Spleen (tissue), 11 donors: ENCODE data around the gene PNMA8C. TPM values are rescaled to one million over a fixed set of nuclear protein-coding genes. Genes with fewer than 3 reads are reported as not detected.
A peak's percentile ranks its signal among the peaks of the same experiment; 100 is the strongest.

Experiments
- DNase-seq: peaks from one replicate; pipeline ENCODE4 v3.0.0-alpha.2; 2020
- H3K27ac ChIP-seq, 8 donors: fragments of 200-600 bp; sonication (generic) in 7 of 8; 1 replicate in 4 of 8; 2 replicates in 4 of 8; pipeline versions ENCODE4 v1.5.0 to v1.8.0; 2016 to 2021; ENCODE audit warnings: inconsistent platforms in 4 of 8, mild to moderate bottlenecking in 4 of 8, moderate library complexity in 1 of 8
- H3K27me3 ChIP-seq, 7 donors: fragments of 200-600 bp; sonication (generic) in 6 of 7; replicated peaks in 1 of 7; 1 replicate in 4 of 7; 2 replicates in 3 of 7; pipeline versions ENCODE4 v1.5.0 to v1.8.0; 2016 to 2021; ENCODE audit warnings: inconsistent platforms in 3 of 7, mild to moderate bottlenecking in 1 of 7
- H3K36me3 ChIP-seq, 6 donors: fragments of 200-600 bp; sonication (generic) in 5 of 6; 1 replicate in 4 of 6; 2 replicates in 2 of 6; pipeline versions ENCODE4 v1.5.0 to v1.8.0; 2016 to 2021; ENCODE audit warnings: inconsistent platforms in 2 of 6
- H3K4me1 ChIP-seq, 6 donors: fragments of 200-600 bp; sonication (generic) in 5 of 6; 1 replicate in 3 of 6; 2 replicates in 3 of 6; pipeline versions ENCODE4 v1.5.0 to v1.8.0; 2016 to 2021; ENCODE audit warnings: inconsistent platforms in 3 of 6
- H3K4me3 ChIP-seq, 8 donors: fragments of 200-600 bp; sonication (generic) in 7 of 8; 1 replicate in 4 of 8; 2 replicates in 4 of 8; pipeline versions ENCODE4 v1.5.0 to v1.8.0; 2016 to 2021; ENCODE audit warnings: inconsistent platforms in 4 of 8, mild to moderate bottlenecking in 4 of 8, moderate library complexity in 2 of 8
- H3K9me3 ChIP-seq, 8 donors: fragments of 200-600 bp; sonication (generic) in 7 of 8; 1 replicate in 4 of 8; 2 replicates in 4 of 8; pipeline versions ENCODE4 v1.5.0 to v1.8.0; 2016 to 2021; ENCODE audit warnings: inconsistent platforms in 4 of 8
- POLR2A ChIP-seq, 3 donors: fragments of 450-650 bp; IDR thresholded peaks; one replicate each; pipeline ENCODE4 v1.5.1; 2017; ENCODE audit warnings: antibody characterized with exemption in 3 of 3, mild to moderate bottlenecking in 1 of 3
- POLR2AphosphoS5 ChIP-seq, 3 donors: sonication (generic); formaldehyde crosslinking; IDR thresholded peaks; one replicate each; pipeline ENCODE4 v1.5.1; 2017; ENCODE audit warnings: antibody characterized with exemption in 3 of 3
- WGBS, 5 donors: extraction: QIAGEN DNeasy Blood & Tissue Kit in 3 of 5; methylation state at CpG; one replicate each; pipeline versions ENCODE4 v1.1.5 to v1.1.7; 2013 to 2018; 5-methylcytosine and 5-hydroxymethylcytosine counted together
- intact Hi-C: fragments of 100-400 bp; cut with DNase I; formaldehyde crosslinking; loops from one replicate; pipeline ENCODE4 v1.15.0; 2023; ENCODE audit warnings: low total_unique reads
- polyA plus RNA-seq, 3 donors: library from polyadenylated mRNA; stranded (reverse); fragments of 200-250 nt; gene quantifications; one replicate each; pipeline ENCODE4 v1.2.1, GENCODE V29; 2013
- total RNA-seq, 7 donors: library from RNA; depleted of rRNA in 3 of 7; stranded (reverse); fragments of >200 nt in 3 of 7; fragmentation: NEBNext Ultra II Directional in 4 of 7; extraction: Animal tissue kit (Norgen Biotek cat#: 25700) in 4 of 7; gene quantifications; one replicate each; pipeline versions ENCODE4 v1.1.0 to v1.2.1, GENCODE V29; 2016 to 2021
- TF ChIP-seq, protein P1 (sequence below), 11 experiments: fragments of 200-600 bp in 7 of 11; fragments of 450-650 bp in 4 of 11; sonication (generic) in 4 of 11; IDR thresholded peaks in 8 of 11; conservative IDR thresholded peaks in 3 of 11; 1 replicate in 7 of 11; 2 replicates in 4 of 11; pipeline versions ENCODE4 v1.4.0 to v1.8.0; 2016 to 2021; ENCODE audit warnings: antibody characterized with exemption in 11 of 11, inconsistent platforms in 4 of 11, mild to moderate bottlenecking in 1 of 11
- donor health status: healthy with polysubstance abuse.
- donor health status: DM: no; HTN: no; CAD: no; lungs with moderate emphysema.
- donor health status: DM: no; HTN: no; CAD: no.
- donor health status: Bipolar disorder and iron deficiency.
- donor health status: healthy.
- donor health status: DM: no; HTN: no; CAD: no.
- donor health status: DM: yes; HTN: yes; CAD: no.

Gene PNMA8C
- total and polyA plus RNA-seq, 10 donors, result 0.03 TPM; not detected in 9

- H3K4me3 ChIP-seq, result no peak overlapping the region
- DNase-seq, result peak; percentile 64
- H3K4me1 ChIP-seq, result peaks cover 0 to 23% (median 2%) of the 10 kb centered on the region in 6 donors
- H3K27ac ChIP-seq, result no peak overlapping the region
- H3K36me3 ChIP-seq, result peaks cover 0 to 86% (median 61%) of the 10 kb centered on the region in 6 donors
- intact Hi-C loops, result loop anchor here (10.0 kb wide), 1 partner anchor 125 kb away; no protein-coding TSS in a partner anchor
- TF ChIP-seq POLR2A (IDR thresholded peaks at IDR 0.05), result no peak
- TF ChIP-seq POLR2AphosphoS5 (IDR thresholded peaks at IDR 0.05), result no peak
- TF ChIP-seq, protein P1, sequence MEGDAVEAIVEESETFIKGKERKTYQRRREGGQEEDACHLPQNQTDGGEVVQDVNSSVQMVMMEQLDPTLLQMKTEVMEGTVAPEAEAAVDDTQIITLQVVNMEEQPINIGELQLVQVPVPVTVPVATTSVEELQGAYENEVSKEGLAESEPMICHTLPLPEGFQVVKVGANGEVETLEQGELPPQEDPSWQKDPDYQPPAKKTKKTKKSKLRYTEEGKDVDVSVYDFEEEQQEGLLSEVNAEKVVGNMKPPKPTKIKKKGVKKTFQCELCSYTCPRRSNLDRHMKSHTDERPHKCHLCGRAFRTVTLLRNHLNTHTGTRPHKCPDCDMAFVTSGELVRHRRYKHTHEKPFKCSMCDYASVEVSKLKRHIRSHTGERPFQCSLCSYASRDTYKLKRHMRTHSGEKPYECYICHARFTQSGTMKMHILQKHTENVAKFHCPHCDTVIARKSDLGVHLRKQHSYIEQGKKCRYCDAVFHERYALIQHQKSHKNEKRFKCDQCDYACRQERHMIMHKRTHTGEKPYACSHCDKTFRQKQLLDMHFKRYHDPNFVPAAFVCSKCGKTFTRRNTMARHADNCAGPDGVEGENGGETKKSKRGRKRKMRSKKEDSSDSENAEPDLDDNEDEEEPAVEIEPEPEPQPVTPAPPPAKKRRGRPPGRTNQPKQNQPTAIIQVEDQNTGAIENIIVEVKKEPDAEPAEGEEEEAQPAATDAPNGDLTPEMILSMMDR (IDR thresholded peaks at IDR 0.05 in 8 of 11, conservative IDR thresholded peaks at IDR 0.05 in 3 of 11), result no peak
- H3K27me3 ChIP-seq, result no peaks in the 10 kb centered on the region
- 90 to 95% (median 93%) methylated on average over 12 to 16 of the region's 16 CpGs for WGBS, 5 donors
- no peaks in the 10 kb centered on the region for H3K9me3 ChIP-seq
Observed at GRCh38 chr19:46390121-46390858, 38.4 kb downstream of the PNMA8C start.

GRCh38 chr19:46388311-46389095 lies 40.2 kb downstream of the PNMA8C start:
- Histone ChIP-seq H3K36me3 (peaks cover 0 to 100% (median 79%) of the 10 kb centered on the region in 6 donors), H3K4me1 (peaks cover 0 to 18% (median 5%) of the 10 kb centered on the region in 6 donors), H3K27me3 (no peaks in the 10 kb centered on the region), H3K9me3 (no peaks in the 10 kb centered on the region), H3K27ac (no peak overlapping the region), H3K4me3 (no peak overlapping the region)
- intact Hi-C loops, result no loop called here
- TF ChIP-seq, protein P1 (IDR thresholded peaks at IDR 0.05 in 8 of 11, conservative IDR thresholded peaks at IDR 0.05 in 3 of 11), result no peak
- TF ChIP-seq POLR2AphosphoS5 (IDR thresholded peaks at IDR 0.05), result peak in 1 of 3 donors; percentile 30
- WGBS, 5 donors, result 91 to 93% (median 92%) methylated on average over 23 to 25 of the region's 25 CpGs
- peak; percentile 61 for DNase-seq

GRCh38 chr19:46387713-46388130 lies 41.0 kb downstream of the PNMA8C start:
- DNase-seq, result no peak
- WGBS, 5 donors, result 94 to 97% (median 95%) methylated on average over 9 to 10 of the region's 10 CpGs

DNA sequence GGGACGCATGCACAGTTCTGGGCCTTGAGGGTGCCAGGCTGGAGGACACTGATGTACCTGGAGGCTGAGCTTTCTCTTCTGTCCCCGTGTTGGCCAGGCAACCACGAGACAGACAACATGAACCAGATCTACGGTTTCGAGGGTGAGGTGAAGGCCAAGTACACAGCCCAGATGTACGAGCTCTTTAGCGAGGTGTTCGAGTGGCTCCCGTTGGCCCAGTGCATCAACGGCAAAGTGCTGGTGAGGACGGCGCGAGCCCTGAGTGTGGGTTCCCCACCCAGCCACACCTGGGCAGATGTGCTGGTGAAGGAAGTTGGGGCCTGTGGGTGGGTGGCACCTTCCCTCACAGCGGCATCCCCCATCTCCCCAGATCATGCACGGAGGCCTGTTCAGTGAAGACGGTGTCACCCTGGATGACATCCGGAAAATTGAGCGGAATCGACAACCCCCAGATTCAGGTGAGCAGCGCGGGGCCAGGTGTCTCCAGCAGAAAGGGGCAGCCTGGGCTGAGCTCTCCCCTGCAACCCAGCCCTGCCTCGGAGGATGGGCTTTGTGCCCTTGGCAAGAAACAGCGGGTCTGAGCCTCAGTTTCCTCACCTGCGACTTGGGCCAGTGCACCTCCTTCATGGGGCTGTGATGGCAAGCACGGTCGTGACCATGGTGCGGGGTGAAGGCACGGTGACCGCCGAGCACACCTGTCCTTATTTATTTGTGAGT lies 41.6 kb downstream of the PNMA8C start:
- TF ChIP-seq POLR2A (IDR thresholded peaks at IDR 0.05), result no peak
- TF ChIP-seq POLR2AphosphoS5 (IDR thresholded peaks at IDR 0.05), result peak in 1 of 3 donors; percentile 32
- TF ChIP-seq, protein P1 (IDR thresholded peaks at IDR 0.05 in 8 of 11, conservative IDR thresholded peaks at IDR 0.05 in 3 of 11), result no peak
- DNase-seq, result peak; percentile 56
- intact Hi-C loops, result no loop called here
- Histone ChIP-seq H3K4me1 (peaks cover 0 to 16% (median 5%) of the 10 kb centered on the region in 6 donors), H3K27me3 (no peaks in the 10 kb centered on the region), H3K9me3 (no peaks in the 10 kb centered on the region), H3K36me3 (peaks cover 2 to 100% (median 92%) of the 10 kb centered on the region in 6 donors), H3K27ac (no peak overlapping the region), H3K4me3 (no peak overlapping the region)
- WGBS, 5 donors, result 94 to 97% (median 95%) methylated on average over 17 to 30 of the region's 30 CpGs

More at GRCh38 chr19:46387713-46388130, 41.0 kb downstream of the PNMA8C start:
- Histone ChIP-seq H3K4me3 (no peak overlapping the region), H3K27me3 (no peaks in the 10 kb centered on the region), H3K4me1 (peaks cover 0 to 17% (median 5%) of the 10 kb centered on the region in 6 donors), H3K27ac (no peak overlapping the region), H3K36me3 (peaks cover 2 to 100% (median 86%) of the 10 kb centered on the region in 6 donors), H3K9me3 (no peaks in the 10 kb centered on the region)
- TF ChIP-seq POLR2AphosphoS5 (IDR thresholded peaks at IDR 0.05) (no peak), POLR2A (IDR thresholded peaks at IDR 0.05) (no peak)
- intact Hi-C loops, result no loop called here
